SK-N-MC (cell line): ENCODE measurements around the gene LRRIQ4.

Experiments
- DNase-seq: peaks from one replicate; pipeline ENCODE4 v3.0.0-alpha.2; 2011; ENCODE audit warnings: low read depth, low spot score
- H3K27ac ChIP-seq: fragments of 200-600 bp; sonication (generic); 2 replicates; pipeline ENCODE4 v1.5.1; 2016; ENCODE audit warnings: mixed run types
- H3K36me3 ChIP-seq: fragments of 200-600 bp; sonication (generic); 2 replicates; pipeline ENCODE4 v1.6.1; 2017; ENCODE audit warnings: antibody characterized with exemption, low read length, mixed read lengths; ENCODE audit not compliant: insufficient read depth
- H3K4me3 ChIP-seq: fragments of 200-600 bp; sonication (generic); 2 replicates; pipeline ENCODE4 v1.5.1; 2016
- H3K9ac ChIP-seq: fragments of 200-600 bp; sonication (generic); 2 replicates; pipeline ENCODE4 v1.8.0; 2017; ENCODE audit warnings: mixed run types, mixed read lengths; ENCODE audit not compliant: insufficient read length
- H3K9me3 ChIP-seq: fragments of 200-600 bp; sonication (generic); 2 replicates; pipeline ENCODE4 v1.6.1; 2017; ENCODE audit warnings: low read depth, mild to moderate bottlenecking, antibody characterized with exemption, low read length, moderate library complexity, mixed read lengths
- EZH2 ChIP-seq: fragments of 200-600 bp; sonication (generic); IDR thresholded peaks from one replicate; pipeline ENCODE4 v1.6.1; 2017; ENCODE audit warnings: antibody characterized with exemption
- FOXP2 ChIP-seq: optimal IDR thresholded peaks from 2 replicates; pipeline ENCODE3; 2011; ENCODE audit warnings: mild to moderate bottlenecking, moderate library complexity; ENCODE audit not compliant: insufficient read depth; ENCODE audit errors: extremely low read length, control extremely low read depth
- POLR2AphosphoS5 ChIP-seq: IDR thresholded peaks from 2 replicates; pipeline ENCODE4 v1.6.1; 2012; ENCODE audit warnings: mild to moderate bottlenecking, low read depth, low read length, borderline replicate concordance

The LRRIQ4 gene

GRCh38 chr3:169812332-169813235, at the start of gene LRRIQ4, which contains the start of gene LRRC34:
TSS of gene LRRIQ4 (plus strand) at chr3:169812870. CDS start at chr3:169821922, 9,052 bp downstream.
TSS of gene LRRC34 (minus strand) at chr3:169812904. CDS start at chr3:169812548, 356 bp downstream.
- Histone ChIP-seq H3K9me3 (no peaks in the 10 kb centered on the region), H3K4me3 (peak within 1 kb of the TSS; percentile 82), H3K36me3 (no peaks in the 10 kb centered on the region), H3K9ac (peak within 1 kb of the TSS; percentile 81), H3K27ac (peak within 1 kb of the TSS; percentile 40; the same call in 1 of the 2 replicates)
- no peak for DNase-seq
- peak; percentile 40 for TF ChIP-seq POLR2AphosphoS5
- no peak for TF ChIP-seq FOXP2
- TF ChIP-seq EZH2, result no peak

GRCh38 chr3:169764312-169764881, 48.3 kb upstream of the LRRIQ4 start:
- H3K36me3 ChIP-seq, result no peaks in the 10 kb centered on the region
- TF ChIP-seq FOXP2, result no peak
- no peak for TF ChIP-seq POLR2AphosphoS5
- no peak for TF ChIP-seq EZH2
- no peaks in the 10 kb centered on the region for H3K9me3 ChIP-seq
- DNase-seq, result no peak
- H3K4me3 ChIP-seq, result peak overlapping the region; percentile 64
- no peak overlapping the region for H3K27ac ChIP-seq
- peak overlapping the region; percentile 64 for H3K9ac ChIP-seq

- DNase-seq, result no peak
- H3K36me3 ChIP-seq, result no peaks in the 10 kb centered on the region
- H3K27ac ChIP-seq, result no peak within 1 kb of the TSS; the same call in 1 of the 2 replicates
- H3K9ac ChIP-seq, result peak within 1 kb of the TSS; percentile 64
- H3K9me3 ChIP-seq, result no peaks in the 10 kb centered on the region
- no peak for TF ChIP-seq POLR2AphosphoS5
- no peak for TF ChIP-seq EZH2
- no peak for TF ChIP-seq FOXP2
- peak within 1 kb of the TSS; percentile 64 for H3K4me3 ChIP-seq
These were observed 47.6 kb upstream of the LRRIQ4 start, which contains the start of gene TERC for GRCh38 chr3:169764882-169765612. TSS of gene TERC (minus strand) at chr3:169765060.

DNA sequence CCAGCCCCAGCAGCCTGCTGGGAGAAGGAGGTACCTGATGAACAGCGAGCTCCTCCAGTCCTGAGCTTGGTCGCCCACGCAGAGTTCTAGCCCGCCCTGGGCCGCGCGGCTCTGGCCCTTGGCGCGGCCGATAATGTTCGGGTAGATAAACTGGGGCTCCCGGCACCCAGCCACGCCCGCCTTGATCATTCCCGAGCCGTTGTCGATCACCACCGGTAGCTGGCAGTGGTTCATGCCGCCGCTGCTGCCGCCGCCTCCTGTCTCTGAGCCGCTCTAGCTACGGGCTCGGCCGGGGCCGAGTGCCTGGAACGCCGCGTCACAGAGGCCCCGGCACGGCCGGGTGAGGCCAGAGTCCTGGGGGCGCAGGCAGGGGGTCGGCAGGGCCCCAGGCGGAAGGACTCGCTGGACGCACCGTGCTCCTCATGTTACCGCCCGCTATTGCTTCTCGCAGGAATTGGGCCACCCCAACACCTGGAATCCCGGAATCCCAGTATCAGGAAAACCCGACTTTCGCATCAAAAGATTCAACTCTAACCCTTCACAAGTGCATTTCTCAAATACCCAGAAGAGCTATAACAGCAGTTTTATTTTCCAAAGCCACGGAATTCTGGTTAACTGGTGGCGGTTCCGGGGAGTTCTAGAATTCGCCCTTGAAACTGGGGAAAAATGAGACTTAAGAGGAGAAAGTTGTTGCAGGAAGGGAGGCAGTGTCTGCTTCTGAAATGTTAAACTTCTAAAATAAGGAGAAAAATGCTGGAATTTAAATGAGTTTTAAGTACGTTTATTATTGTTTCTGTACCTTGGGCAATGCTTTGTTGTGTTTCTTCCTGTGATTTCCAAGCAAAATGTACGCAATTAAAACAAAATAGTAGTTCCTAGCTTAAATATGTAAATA, 43.1 kb upstream of the LRRIQ4 start, which contains the start of gene ACTRT3:
Gene ACTRT3, minus strand, starts transcription at position 275 of the 895 bp plus-strand sequence. Its CDS starts 41 bp downstream, at position 234.
- TF ChIP-seq FOXP2, result no peak
- TF ChIP-seq EZH2, result no peak
- no peak for TF ChIP-seq POLR2AphosphoS5
- H3K9ac ChIP-seq, result no peak within 1 kb of the TSS
- DNase-seq, result no peak
- H3K36me3 ChIP-seq, result peaks cover 7% of the 10 kb centered on the region
- no peak within 1 kb of the TSS for H3K4me3 ChIP-seq
- no peak within 1 kb of the TSS for H3K27ac ChIP-seq
- H3K9me3 ChIP-seq, result no peaks in the 10 kb centered on the region

- peaks cover 29% of the 10 kb centered on the region for H3K36me3 ChIP-seq
- peak overlapping the region; percentile 85 for H3K4me3 ChIP-seq
- peak overlapping the region; percentile 95 for H3K27ac ChIP-seq
- peak overlapping the region; percentile 99 for H3K9ac ChIP-seq
- no peaks in the 10 kb centered on the region for H3K9me3 ChIP-seq
- no peak for TF ChIP-seq EZH2
- TF ChIP-seq POLR2AphosphoS5, result no peak; the same call in none of the 2 replicates
- no peak for TF ChIP-seq FOXP2
- DNase-seq, result peak; percentile 97
These were observed 41.0 kb upstream of the LRRIQ4 start for GRCh38 chr3:169771497-169772304.

DNA sequence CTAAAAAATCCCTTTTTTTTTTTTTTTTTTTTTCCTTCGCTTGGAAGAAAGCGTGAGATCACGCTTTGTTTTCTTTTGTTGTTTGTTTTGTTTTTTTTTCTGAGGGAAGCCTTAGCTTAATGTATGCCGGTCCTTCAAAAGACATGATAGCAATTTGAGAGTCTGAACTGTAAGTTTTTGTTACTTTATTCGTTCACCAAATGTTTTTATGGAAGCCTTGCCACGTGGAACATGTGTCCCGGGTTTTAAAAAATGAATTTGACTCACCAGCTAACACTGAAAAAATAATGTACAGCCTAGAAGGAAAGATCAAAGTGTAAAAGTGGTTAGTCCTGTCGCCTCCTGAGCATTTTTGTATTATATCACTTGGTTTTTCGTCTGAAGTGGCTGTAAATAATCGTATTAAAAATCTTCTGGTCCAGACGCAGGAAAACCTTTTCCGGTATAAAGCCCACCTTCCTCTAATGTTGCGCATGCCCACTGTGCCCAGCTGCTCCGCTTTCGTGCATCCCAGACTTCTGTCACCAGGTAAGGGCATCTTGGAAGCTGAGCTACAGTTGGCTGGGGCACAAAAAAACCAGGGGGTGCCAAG, 40.3 kb upstream of the LRRIQ4 start:
- Histone ChIP-seq H3K4me3 (peak overlapping the region; percentile 85), H3K9me3 (no peaks in the 10 kb centered on the region), H3K27ac (peak overlapping the region; percentile 95), H3K36me3 (peaks cover 36% of the 10 kb centered on the region), H3K9ac (peak overlapping the region; percentile 99)
- peak; percentile 88 for DNase-seq
- peak; percentile 36; the same call in 1 of the 2 replicates for TF ChIP-seq POLR2AphosphoS5
- no peak for TF ChIP-seq EZH2
